Activated CD4-positive, alpha-beta T cell treated with anti-CD3 and anti-CD28 coated beads, Interleukin-2, amount 50 U/mL, for 48 hours (primary cell): ENCODE results near the gene EXD3.
"Not testable (repeated sequence)": the region's sequence is repeated elsewhere in the genome, so short reads cannot be mapped to it uniquely, and the experiment has no call there.

Source experiments
- DNase-seq, 2 experiments: peaks; one replicate each; pipeline ENCODE4 v3.0.0-alpha.2; 2020

Gene EXD3

DNA sequence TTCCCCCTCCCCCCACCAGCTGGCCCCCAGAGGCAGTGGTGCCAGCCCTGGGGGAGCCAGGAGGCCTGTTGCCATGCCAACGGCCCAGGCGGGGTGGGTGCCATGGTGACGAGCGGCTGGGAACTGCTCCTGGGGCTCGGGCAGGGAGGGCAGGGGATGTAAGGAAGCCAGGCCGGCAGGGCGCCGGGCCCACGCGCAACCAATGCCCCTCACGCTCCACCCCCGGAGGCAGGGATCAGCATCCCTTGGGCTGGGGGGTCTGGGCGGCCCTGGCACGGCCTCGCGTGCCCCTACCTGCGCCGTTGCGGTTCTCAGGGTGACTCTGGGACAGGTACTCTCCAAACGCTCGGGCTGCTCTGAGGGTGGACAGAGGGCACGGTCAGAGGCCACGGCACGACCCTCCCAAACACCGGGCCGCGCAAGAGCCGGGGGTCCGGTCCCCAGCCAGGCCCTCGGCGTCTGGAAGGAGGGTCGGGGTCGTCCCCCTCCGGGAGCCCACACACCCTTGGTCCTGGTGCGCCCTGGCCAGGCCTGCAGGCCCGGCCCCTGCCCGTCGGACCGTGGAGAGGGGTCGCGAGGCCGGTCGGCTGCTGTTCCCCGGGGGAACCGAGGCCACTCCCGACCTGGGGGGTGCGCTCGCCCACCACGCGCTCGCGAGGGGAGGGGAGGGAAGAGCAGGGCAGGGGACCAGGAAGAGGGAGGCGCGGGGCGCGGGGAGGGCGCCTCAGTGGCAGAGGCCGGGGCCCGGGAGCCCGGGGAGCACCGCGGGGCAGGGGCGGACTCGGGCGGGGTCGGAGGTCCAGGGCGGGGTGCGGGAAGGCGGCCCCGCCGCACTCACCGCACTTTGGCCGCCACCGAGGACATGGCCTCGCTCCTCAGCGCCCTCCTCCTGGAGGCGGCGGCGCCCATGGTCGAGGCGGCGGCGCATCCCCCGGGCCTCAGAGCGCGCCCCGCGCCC is 35.5 kb upstream of the EXD3 start:
- no peak for DNase-seq

DNA sequence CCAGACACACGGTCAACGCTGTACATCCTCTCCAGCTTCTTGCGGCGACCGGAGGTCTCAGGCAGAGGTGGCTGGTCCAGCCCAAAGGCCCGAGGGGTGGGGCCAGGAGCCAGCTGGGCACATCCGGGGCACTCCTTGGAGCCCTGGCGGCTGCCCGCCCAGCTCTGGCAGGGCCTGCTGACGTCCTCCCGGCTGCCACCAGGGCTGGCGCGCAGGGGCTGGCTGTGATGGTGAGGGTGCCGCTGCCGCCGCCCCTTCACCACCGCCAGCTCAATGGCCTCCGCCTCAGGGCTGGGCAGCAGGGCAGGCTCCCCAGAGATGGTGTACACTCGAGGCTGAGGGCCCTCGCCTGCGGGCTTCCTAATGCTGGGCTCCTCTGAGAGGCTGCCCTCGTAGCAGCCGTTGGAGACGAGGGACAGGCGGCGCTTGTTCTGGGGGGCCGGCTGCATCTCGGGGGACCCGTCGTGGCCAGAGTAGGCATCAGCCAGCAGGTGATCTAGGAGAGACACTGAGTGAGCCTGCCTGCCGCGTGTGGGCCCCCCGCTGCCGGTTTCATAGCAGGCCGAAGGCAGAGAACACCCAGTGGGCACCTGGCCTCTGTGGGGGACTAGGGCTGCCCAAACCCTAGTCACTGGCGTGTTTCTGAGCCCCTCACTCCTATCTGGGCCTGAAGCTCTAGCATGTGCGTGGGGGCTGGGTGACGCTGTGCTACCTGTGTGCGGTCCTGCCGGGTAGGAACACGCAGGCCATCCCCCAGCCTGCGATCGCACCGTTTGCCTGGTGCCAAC is 34.6 kb upstream of the EXD3 start:
- DNase-seq = no peak

DNA sequence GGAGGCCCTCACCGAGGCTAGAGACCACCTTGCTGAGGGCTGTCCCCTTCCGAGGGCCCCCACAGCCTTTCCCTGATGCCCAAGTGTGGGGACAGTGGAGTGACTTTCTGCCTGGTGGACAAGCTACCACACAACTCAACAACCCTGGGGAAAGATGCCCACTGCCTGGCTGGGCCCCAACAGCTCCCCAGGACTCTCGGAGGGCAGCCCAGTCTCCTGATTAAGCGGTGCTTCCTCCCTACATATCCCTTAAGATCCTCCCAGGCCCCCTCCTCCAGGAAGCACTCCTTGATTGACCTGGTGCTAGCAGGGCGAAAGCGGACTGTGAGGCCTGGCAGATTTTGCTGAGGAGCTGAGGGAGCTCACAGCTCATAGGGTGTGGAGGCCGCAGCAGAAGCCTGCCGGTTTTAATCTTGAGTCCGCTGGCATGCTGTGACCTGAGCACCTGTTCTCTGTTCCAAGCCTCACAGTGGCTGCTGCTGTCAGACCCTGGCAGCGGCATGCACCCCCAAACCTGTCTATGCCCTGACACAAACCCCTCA is 34.0 kb upstream of the EXD3 start:
- no peak for DNase-seq

DNA sequence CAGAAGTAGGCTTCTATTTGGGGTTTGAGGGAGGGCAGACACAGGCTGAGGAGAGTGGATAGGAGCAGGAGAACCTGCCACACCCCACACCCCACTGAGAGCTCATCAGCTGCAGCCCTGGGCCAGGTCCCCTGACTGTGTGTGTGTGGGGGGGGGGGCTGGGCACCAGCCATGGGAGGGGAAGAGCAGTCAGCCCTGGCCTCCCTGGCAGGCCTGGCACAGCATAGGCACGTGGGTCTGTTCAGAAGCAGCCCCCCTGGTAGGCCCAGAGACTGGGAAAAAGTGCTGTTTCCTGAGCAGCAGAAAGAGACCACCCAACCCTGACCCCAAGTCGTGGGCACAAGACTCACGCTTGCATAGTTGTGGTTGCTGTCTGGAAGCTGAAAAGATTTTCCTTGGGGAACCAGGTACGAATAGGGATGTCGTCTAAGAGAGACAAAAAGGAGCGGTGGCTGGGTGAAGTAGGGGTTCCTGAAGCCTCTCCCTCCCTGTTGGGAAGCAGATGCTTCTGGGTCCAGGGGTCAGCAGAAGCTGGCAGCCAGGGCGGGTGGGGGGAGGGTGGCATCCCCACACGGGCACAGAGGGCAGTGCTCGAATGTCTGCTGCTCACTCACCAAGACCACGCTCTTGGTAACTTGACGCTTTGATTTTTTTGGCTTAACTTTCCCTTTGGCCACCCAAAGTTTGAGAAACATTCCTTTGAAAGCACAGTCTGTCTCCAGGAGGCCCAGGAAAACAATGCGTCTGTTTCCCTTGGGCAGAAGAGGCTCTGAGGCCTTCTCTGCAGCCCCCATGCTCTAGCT is 33.3 kb upstream of the EXD3 start:
- DNase-seq = no peak

DNA sequence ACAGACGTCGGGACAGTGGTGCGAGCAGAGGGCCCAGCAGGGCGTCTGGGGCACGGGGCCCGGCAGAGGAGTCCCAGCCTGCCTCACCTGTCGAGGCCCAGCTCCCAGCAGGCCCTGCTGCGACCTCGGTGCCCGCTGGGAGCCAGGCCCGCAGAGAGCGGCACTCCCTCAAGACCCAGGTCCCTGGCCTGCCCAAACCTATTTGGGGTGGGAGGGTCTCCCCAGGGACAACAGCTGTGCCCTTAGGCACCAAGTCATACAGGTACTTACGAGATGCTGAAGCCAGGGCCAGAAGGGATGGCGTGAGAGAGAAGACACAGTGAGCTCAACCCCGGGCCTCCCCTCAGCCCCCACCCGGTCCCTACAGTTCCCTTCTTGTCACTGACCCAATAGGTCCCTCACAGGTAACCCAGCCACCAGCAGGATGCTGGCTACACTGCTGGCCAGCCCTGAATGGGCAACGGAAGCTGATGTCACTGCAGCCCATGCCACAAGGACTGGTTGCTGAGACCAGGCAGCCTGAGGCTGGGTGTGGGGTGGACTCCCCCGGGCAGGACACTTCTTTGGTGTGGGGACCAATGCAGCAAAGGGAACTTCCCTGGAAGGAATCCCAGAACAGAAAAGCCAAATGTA is 32.5 kb upstream of the EXD3 start:
- DNase-seq = no peak

DNA sequence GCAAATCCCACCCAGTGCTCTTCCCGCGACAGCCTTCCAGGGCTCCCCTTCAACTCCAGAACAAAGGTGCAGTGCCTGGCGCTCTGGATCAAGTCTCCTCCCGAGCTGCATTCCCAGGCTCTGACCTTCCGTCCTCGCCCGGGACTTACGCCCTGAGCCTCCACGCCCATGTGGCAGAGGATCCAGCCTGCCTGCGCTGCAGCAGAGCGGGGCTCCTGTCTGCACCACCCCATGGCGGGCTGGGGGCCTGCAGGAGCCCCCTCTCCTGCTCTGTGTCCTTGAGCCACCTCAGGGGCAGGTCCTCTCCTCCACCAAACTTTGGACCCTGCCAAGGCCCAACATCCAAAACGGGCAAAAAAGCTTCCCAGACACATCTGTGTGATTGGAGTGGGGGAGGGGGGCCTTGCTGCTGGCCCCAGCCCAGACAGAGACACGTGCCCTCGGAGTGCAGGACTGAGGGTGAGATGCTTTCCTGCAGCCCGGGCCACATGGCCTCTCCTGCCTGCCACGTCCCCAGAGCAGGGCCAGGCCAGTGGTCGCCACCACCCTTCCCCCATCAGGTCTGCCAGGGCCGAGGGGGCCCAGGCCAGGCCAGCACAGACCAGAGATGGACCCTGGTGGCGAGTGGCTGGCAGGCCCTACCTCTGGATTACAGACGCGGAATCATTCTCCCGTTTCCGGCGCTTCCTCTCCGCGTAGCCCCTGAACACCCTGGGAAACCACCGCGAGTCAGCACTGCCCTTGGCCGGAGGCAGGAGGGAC is 31.8 kb upstream of the EXD3 start:
- DNase-seq = no peak

DNA sequence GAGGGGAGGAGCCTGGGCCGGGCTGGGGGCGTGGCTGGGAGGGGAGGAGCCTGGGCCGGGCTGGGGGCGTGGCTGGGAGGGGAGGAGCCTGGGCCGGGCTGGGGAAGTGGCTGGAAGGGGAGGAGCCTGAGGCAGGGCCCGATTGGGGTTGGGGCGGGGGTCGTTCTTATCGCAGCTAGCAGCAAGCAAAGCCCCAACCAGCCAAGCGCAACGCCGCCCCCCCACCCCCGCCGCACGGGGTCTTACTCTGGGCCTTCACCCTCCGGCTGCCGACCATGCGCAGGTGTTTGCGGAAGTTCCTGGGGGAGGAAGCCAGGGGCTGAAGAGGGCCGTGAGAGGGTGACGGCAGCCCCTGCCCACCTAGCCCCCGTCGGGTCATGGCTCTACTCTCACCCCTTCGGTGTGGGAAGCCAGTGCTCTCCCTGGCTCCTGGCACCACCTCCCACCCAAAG is 31.2 kb upstream of the EXD3 start:
- peak; percentile 41 to 56 for DNase-seq

DNA sequence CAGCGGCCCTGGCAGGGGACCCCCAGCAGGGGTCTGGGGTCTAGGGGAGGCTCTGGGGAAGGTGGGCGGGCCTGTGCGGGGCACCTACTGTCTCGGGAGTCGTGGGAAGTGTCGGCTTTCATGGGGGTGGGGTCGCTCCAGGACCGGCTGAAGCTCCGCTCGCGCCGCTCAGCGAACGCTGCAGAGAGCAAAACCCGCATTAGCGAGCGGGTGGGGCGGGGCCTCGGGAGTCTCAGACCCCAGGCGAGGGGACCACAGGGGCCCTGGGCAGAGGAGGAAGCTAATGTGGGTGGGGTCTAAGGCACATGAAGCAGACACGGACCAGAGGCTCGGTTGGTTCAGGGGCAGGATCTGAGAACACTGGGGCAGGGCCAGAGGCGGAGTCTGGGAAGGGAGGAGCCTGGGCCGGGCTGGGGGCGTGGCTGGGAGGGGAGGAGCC is 30.7 kb upstream of the EXD3 start:
- peak; percentile 62 to 68 for DNase-seq

DNA sequence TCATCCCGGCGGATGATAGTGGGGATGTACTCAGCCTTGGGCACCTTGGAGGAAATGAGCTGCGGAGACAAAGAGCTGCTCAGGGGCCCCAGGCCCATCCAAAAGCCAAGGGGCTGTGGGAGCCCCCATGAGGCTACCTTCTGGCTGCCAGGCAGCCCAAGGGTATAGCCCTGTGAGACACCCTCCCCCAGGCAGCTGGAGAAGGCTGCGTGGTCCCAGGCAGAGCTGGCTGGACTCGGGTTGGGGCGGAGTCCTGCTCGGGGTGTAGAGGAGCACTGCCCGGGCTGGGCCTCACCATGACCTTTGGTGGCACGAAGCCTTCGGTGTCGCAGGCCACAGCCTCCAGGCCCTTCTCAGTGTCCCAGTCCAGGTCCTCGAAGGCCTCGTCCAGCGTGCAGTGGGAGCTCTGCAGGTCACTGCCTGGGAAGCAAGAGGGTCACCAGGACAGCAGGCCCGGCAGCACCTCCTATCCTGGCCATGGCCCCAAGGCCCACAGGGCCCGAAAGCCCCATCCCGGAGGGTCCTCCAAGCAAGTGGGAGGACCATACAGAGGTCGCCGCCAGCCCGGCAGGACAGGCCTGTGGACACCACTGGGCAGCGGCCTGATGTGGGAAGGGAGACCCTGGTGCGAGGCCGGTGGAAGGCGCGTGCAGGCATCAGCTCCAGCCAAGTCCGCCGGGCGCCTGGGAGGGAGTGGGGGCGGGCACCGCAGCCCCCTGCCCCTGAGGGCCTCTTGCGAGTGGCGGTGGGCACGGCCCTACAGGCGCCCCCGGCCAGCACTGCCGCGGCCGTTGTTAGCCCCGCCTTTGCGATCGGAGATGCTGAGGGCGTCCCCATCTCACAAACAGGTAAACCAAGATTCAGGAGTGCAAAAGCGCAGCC is 30.0 kb upstream of the EXD3 start:
- no peak for DNase-seq

DNA sequence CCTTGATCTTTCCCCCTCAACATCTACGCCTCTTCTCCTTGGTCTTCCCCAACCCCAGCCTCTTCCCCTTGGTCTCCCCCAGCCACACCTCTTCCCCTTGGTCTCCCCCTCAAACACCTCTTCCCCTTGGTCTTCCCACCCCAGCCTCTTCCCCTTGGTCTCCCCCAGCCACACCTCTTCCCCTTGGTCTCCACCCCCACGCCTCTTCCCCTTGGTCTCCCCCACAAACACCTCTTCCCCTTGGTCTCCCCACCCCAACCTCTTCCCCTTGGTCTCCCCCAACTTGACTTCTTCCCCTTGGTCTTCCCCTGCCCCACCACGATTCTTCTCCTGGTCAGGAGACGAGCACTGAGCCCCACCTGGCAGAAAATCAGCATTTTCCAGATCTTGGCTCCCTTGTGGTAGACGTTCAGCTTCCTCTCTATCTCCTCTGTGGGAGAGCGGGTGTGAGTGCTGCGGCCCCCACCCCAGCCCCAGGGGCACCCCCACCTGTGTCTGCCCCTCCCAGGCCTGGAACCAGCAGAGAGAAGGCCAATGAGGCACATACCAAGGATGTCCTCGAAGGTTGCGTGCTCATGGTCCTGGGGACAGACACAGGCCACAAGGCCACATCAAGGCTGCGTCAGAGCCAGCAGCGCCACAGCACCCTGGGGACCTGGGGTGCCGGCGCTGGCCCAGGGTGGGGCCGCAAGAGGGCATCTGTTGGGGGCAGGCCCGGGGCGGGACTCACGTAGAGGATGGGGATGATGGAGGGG is 29.2 kb upstream of the EXD3 start:
- DNase-seq = no peak

DNA sequence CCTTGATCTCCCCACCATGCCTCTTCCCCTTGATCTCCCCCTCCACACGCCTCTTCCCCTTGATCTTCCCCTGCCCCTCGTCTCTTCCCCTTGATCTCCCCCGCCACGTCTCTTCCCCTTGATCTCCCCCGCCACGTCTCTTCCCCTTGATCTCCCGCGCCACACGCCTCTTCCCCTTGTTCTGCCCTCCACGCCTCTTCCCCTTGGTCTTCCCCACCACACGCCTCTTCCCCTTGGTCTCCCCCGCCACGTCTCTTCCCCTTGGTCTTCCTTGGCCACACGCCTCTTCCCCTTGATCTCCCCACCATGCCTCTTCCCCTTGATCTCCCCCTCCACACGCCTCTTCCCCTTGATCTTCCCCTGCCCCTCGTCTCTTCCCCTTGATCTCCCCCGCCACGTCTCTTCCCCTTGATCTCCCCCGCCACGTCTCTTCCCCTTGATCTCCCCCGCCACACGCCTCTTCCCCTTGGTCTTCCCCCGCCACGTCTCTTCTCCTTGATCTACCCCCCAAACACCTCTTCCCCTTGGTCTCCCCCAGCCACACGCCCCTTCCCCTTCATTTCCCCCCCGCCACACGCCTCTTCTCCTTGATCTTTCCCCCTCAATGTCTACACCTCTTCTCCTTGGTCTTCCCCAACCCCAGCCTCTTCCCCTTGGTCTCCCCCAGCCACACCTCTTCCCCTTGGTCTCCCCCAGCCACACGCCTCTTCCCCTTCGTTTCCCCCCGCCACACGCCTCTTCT is 28.5 kb upstream of the EXD3 start:
- not testable (repeated sequence) for DNase-seq

DNA sequence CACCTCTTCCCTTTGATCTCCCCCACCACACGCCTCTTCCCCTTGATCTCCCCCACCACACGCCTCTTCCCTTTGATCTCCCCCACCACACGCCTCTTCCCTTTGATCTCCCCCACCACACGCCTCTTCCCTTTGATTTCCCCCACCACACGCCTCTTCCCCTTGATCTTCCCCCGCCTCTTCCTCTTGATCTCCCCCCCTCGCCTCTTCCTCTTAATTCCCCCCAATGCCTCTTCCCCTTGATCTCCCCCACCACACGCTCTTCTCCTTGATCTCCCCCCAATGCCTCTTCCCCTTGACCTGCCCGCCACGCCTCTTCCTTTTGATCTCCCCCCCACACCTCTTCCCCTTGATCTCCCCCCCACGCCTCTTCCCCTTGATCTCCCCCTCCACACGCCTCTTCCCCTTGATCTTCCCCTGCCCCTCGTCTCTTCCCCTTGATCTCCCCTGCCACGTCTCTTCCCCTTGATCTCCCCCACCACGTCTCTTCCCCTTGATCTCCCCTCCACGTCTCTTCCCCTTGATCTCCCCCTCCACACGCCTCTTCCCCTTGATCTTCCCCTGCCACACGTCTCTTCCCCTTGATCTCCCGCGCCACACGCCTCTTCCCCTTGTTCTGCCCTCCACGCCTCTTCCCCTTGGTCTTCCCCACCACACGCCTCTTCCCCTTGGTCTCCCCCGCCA is 27.7 kb upstream of the EXD3 start:
- DNase-seq = not testable (repeated sequence)

DNA sequence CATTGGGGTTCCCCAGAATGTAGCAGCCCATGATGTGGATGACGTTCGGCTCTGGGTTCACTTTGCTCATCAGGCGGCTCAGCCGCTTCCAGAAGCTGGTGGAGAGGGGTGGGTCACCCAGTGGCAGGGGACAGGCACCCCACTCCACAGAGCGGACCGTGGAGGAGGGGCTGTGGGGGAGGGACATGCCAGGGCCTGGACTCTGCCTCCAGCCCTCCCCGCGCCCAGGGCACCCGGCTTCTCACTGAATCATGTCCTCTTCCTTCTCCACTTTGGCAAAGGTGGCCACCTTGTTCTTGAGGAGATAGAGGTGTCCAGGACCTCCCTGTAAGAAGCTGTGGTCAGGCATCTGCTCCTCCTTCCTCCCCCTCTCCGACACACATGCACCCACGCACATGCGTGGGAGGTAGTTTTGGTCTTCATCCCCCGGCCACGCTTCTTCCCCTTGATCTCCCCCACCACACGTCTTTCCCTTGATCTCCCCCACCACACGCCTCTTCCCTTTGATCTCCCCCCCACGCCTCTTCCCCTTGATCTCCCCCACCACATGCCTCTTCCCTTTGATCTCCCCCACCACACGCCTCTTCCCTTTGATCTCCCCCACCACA is 27.1 kb upstream of the EXD3 start:
- no peak for DNase-seq

DNA sequence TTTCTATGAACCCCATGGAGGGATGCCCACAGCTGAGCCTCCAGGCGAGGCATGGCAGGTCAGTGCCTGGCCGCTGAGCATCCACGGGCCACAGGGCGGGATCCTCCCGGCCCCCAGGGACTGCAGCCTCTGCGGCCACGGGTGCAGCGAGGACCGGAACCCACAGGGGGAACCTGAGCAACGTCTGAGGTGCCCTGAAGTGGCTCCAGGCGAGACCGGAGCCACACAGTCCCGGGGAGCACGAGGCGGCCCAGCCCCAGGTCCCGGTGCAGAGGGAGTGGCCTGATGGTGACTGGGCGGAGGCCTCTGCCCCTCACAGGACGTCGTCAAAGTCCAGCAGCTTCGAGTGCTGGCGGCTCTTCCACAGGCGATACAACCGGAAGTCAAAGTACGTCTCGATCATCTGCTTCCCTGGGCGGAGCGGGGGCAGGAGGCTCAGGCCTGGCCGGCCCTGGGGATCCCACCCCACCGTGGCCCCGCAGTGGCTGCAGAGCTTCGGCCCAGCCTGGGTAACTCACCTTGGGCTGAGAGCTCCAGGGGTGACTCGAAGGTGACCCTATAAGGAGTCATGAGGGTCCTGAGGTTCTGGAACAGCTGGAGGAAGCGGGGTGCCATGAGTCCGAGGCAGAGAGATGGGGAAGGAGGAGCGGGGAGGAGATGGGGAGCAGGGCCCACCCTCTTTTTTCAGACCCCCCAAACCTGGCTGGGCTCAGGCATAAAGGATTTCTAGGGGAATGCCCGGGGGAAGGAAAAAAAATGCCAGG is 26.3 kb upstream of the EXD3 start:
- no peak for DNase-seq

DNA sequence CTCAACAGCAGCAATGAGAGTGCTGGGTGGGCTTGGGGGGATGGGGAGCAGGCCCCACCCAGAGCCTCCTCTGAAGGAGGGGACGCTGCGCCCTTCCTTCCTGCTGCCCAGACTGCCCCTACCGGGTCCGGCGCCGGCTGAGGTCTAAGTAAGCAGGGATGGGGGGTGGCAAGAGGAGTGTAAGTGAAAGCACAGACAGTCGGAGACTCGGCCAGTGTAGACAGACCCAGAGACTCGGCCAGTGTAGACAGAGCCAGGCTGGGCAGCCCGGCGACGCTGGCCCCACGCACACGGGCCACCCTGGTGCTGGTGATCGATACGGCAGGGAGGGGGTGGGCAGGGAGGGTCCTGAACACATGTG is 25.6 kb upstream of the EXD3 start:
- no peak for DNase-seq

DNA sequence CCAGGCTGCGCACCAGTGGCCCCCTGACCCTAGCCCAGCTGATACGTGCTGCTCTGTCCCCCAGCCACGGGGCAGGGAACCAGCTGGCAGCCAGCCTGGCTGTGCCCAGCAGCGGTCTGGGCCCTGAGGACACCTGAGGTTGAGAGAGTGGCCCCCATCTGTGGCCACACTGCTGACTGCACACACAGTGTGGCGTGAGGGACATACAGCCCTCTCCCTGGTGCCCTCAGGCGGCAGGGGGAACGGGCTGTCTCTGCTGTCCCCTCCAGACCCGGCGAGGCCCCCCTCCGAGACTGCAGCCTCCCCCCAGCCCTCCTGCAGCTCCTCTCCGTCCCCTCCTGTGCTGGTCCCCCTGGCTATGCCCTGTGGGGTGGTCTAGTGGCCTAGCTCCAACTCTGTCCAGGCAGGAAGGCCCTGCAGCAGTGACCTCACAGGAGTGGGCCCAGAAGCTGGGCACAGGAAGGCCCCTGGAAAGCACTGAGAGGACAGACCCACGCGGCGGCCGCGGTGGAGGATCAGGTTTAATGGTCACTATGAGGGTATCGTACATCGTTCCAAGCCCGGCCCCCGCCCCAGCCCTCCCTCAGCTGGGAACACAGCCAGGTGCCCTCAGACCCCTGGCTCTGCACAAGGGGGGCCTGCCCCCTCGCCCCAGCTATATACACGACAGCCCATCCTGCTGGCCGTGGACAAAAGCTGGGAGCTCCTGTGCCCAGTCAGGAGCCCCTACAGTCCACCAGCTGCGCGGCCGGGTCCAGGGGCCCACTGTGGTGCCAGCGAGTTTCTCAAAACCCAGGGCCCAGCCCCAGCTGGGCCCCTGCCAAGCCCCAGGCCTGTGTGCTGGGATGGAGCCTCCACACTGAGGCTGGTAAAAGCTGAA is 25.0 kb upstream of the EXD3 start:
- no peak for DNase-seq
